Effector CD4-positive, alpha-beta T cell (primary cell): Measurements from ENCODE around the gene CHST8. TPM values are rescaled to one million over a fixed set of nuclear protein-coding genes. Genes with fewer than 3 reads are reported as not detected.
"Not testable (repeated sequence)": the region's sequence is repeated elsewhere in the genome, so short reads cannot be mapped to it uniquely, and the experiment has no call there.

Experiments used
- DNase-seq: peaks from one replicate; pipeline ENCODE4 v3.0.0-alpha.2; 2020
- total RNA-seq: gene quantifications from one replicate; lab custom pipeline; 2026; lab: John Stamatoyannopoulos, UW

CHST8 gene
- not detected for total RNA-seq

DNA sequence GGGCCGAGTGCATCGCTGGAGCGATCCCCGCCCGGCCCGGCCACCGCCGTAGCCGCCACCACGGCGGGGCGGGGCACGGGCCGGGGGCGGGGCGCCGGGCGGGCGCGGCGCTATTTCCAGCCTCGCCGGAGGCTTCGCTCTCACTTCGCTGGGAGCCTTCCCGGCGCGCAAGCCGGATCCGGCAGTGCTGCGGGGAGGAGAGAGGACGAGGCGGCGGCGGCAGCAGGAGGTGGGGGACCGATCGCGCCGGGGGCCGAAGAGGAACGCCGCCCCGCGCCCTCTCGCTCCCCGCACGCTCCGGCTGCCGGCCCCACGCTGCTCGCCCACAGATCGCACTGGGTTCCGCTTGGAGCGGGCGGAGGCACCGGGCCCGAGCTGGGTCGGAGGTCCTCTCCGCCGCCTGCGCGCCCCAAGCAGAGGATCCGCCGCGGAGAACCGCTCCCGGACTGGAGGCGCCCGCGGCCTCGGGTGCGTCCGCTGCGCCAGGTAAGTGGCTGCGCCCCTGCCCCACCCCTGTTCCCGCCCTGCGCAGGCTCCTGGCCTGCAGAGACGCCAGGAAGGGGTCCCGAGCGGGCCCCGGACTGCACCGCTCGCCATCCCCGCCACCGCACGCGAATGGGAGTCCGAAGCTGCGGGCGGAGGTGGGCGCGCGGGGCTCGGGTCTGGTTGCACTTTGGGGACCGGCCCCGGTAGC is at the start of gene CHST8:
Gene CHST8 (plus strand): TSS at position 143 of the 694 bp plus-strand sequence. CDS start 67,309 bp downstream, outside the sequence.
- DNase-seq, result no peak

DNA sequence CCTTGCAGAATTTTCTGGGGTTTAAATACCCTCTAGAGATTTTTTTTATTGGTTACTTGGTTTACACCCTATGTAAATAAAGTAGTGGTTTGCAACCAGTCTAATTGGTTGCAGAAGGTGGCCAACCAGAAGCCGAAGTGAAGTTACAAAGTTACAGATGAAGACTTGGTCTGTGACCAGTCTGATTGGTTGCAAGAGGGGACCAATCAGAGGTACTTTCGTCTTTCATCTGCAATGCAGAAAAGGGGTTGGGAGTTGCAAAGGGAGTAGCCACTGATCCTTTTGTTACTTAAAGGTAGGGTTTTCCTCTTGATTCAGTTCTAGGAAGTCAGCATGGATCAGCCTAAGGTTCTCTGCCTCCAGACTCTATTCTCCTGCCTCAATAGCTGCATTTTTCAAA is 48.8 kb upstream of the CHST8 start:
- DNase-seq, result no peak

- DNase-seq, result no peak
Measured at GRCh38 chr19:33574824-33575223, 46.9 kb upstream of the CHST8 start.

GRCh38 chr19:33578697-33579096 is 43.1 kb upstream of the CHST8 start:
- DNase-seq, result no peak

DNA sequence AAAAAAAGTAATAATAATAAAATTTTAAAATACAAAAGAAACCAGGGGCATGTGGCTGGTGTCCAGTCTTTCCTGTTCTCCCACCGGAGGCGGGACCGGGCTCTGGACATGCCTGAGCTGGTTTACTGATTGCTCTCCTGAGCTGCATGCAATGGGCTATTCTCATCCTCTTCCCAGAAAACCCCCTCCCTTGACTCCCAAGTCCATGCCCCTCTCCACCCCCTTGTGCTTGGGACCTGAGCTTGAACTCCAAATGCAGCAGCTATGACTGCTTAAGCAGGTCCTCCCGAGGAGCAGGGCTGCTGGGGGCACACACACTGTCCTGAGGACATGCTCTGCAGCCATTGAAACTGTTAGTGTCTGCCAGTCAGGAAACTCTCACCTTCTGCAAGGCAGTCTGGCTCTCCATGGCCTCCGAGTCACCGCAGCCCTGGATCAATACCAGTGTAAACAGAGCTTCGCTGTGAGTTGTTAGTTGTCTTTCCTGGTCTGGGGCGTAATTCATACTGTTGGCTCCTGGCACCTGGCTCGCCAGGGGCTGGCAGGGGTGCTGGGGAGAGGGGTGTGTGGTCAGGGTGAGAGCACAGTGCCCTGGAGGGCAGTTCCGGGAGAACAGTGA is 41.6 kb upstream of the CHST8 start:
- no peak for DNase-seq

DNA sequence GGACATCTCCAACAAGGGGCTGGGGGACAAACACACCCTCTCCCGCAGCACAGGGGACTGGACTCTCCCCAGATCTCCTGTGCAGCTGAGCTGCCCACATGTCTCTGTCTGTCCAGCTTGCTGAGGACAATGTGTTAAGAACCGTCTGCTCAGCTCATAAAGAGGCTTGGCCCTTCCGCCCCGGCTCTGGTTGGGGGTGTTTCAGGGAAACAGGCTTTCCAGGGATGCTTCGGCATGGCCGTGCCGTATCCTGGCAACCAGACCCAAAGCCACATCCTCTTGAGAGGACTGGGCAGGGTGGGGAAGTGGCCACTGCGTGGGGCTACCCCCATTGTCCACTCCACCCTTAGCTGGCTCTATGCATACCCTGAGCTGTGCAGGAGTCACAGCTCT is 41.1 kb upstream of the CHST8 start:
- DNase-seq, result no peak

DNA sequence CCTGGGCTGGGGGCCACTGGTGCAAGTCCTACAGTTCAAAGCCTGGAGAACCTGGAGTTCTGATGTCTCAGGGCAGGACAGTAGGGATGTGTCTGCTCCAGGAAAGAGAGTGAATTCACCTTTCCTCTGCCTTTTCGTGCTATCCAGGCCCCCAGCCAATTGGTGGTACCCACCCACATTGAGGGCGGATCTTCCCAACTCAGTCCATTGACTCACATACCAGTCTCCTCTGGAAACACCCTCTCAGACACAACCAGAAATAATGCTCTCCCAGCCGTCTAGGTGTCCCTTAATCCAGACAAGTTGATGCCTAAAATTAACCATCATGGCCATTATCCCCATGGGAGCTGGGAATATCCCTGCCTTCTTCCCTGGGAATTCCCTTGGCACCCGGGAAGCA is 38.8 kb upstream of the CHST8 start:
- DNase-seq, result no peak

DNA sequence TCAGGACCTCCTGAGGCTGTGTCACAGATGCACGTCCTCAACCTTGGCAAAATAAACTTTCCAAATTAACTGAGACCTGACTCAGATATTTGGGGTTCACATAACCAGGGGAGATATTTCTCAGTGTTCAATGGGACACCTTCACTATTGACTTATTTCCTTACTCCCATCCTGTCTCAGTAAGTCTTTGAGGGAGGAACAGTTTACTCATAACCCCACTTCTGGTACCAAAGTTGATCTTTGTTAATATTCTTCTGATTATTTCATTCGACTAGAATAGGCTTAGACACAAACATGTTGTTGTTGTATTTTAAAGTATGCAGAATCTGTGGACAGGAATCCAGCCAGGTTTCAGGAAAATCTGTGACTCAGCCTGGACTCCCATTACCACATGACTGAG is 34.6 kb upstream of the CHST8 start:
- DNase-seq, result no peak

DNA sequence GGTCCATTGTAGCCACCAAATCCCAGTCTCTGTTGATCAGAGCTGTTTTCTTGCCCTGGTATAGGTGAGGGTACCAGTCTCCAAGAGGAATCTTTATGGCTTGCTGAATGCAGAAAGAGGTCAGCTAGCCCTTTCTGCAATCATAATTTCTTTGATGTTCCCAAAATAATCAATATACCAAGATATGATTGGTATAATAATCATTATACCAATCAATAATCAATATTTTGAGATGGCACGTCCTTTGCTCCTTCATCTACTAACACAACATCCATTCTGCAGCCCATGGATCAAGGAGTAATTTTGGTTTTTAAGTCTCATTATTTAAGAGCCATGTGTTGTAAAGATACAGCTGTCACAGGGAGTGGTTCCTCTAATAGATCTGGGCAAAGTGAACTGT is 31.5 kb upstream of the CHST8 start:
- no peak for DNase-seq

GRCh38 chr19:33595783-33596182 is 26.0 kb upstream of the CHST8 start:
- DNase-seq, result no peak

DNA sequence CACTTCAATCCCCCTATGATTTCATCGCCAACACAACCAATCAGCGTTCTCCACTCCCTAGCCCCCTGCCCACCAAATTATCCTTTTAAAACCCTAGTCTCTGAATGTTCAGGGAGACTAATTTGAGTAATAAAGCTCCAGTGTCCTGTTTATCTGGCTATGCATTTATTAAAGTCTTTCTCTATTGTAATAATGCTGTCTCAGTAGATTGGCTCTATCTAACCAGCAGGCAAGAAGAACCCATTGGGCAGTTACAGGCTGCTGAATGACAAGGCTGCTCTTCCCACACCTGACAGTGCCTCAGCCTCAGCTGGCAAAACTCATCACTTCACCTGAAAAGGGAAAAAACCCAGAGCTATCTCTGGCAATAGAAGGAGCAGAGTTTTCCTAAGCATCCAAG is 20.2 kb upstream of the CHST8 start:
- DNase-seq, result no peak

DNA sequence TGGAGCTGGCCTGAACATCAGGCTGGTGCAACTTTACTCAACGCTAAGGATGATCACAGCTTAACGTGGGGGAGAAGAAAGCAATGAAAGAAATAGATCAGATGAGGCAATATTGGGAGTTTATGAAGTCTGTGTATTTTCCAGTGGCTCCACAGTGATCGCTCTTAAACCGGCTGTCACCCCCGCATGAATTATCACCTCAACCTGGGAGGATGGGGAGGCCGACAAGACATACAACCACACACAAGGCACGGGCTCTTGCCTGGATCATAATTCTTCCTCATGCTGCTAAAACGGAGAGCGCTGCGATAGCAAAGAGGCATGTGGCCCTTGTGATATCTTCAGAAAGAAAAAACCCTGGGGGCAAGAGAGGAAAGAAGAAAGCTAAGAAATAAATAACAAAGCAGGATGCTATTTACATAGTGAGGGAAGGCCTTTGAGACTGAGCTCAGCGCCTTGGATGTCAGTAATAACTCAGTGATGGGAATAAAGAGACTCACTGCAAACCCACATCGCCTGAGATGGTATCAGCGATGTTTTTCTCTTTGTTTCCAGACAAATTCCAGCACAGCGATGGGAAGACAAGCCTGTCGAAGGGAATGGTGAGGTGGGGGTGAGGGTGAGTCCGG is 19.1 kb upstream of the CHST8 start:
- DNase-seq, result no peak

DNA sequence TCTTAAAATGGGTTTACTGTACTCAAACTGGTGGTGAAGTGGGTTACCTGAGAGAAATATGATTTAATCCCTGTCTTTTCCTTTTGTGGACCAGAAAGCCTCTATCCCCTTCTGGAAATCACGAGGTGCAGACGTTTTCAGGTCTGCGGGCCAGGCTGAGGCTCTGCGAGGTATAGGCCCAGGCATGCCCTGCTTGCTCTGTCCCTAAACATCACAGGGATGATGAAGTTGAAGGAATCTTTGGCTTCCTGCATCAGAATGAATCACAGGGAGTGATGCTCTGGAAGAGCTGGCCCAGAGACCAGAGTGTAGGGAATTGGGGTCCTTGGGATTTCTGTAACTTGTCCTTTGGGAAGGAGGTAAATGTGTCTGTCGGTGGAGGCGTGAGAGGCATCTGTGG is 18.4 kb upstream of the CHST8 start:
- DNase-seq, result no peak

GRCh38 chr19:33604651-33605050 is 17.1 kb upstream of the CHST8 start:
- no peak for DNase-seq

DNA sequence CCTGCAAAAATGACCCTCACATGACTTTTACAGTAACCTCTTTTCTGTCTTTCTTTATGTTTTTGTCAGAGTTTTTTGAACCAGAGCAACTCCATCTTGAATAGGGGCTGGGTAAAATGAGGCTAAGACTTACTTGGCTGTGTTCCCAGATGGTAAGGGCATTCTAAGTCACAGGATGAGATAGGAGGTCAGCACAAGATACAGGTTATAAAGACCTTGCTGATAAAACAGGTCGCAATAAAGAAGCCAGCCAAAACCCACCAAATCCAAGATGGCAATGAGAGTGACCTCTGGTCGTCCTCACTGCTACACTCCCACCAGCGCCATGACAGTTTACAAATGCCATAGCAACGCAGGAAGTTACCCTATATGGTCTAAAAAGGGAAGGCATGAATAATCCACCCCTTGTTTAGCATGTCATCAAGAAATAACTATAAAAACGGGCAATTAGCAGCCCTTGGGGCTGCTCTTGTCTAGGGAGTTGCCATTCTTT is 15.9 kb upstream of the CHST8 start:
- not testable (repeated sequence) for DNase-seq

DNA sequence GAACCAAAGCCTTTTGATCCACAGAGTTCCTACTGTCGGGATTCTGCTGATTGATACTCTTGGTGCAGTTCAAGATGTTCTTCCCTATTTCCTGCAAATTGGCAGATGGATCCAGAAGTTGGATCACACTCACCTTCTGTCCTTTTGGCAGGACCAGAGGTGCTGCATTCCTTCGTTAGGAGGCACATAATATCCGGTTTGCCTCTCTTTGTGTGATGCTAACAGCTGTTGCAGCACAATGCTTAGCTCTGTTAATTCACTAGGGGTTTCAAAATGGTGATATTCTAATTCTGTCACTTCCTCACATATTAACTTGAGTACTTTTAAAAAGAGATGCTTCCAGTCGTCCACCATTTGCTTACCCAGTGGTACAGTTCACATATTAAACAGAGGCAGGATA is 15.2 kb upstream of the CHST8 start:
- DNase-seq, result no peak

DNA sequence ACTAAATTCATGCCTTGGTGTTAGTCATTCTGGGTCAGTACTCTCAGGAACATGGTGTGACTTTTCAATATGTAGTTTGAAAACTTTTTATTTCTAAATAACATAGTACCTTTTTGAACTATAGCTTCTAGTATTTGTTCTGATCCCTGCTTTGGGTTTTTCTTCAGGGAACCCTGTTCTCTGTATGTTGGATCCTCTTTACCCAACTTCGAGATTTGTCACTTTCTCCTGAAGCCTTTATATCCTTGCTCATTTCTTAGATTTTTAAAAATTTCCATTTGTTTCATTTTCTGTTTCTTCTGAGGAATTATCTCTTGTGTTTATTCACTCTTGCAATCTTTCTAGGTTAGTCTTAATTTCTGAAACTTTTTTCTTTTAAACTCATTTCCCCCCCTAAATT is 12.4 kb upstream of the CHST8 start:
- no peak for DNase-seq

DNA sequence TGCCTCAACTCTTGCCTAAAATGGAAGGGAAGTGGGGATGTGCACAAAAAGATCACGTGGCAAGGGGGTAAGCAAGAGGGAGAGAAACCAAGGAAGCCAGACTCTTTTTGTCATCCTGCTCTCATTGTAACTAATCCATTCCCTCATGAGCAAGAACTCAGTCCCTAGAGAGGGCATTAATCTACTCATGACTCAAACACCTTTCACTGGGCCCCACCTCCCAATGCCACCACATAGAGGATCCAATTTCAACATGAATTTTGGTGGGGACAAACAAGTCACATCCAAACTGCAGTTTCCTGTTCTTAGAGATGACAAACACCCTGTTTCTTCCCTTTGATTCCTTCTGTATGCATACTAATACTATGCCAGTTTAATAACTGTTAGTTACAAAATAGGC is 11.2 kb upstream of the CHST8 start:
- no peak for DNase-seq

GRCh38 chr19:33612928-33613619 is 8.7 kb upstream of the CHST8 start:
- no peak for DNase-seq

DNA sequence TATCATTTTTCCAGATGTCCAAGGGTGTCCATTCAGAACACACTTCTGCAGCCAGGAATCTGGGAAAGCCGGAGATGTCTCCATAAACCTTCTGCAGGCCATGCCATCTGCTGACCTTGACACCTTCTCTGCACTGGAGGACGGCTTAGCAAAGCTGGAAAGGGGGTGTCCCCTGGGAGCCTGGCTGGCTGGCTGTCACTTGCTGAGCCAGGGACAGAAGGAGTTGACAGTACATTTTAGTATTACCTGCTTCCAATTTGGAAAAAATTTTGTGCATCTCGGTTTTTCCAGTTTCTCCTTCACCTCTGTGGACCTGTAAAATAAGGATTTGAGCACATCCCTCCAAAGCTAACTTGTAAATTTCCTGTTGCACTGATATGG is 8.1 kb upstream of the CHST8 start:
- DNase-seq, result no peak

DNA sequence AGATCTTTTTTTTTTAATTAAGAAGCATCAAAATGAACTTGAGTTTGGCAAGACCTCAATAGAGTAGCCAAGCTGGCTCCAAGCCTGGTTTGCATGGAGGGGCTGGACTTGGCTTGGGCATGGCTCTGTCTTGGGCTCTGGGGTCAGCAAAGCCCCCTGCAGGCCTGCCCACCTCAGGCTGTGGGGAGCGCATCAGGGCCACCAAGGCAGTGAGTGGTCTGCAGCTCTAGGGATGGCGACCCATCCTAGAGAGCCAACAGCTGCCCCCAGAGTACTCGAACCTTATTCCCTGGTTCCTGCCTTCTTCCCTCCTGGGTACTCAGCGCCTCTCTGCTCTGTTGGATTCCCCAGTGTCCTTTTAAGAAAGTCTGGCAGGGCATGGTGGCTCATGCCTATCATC is 5.4 kb upstream of the CHST8 start:
- no peak for DNase-seq

DNA sequence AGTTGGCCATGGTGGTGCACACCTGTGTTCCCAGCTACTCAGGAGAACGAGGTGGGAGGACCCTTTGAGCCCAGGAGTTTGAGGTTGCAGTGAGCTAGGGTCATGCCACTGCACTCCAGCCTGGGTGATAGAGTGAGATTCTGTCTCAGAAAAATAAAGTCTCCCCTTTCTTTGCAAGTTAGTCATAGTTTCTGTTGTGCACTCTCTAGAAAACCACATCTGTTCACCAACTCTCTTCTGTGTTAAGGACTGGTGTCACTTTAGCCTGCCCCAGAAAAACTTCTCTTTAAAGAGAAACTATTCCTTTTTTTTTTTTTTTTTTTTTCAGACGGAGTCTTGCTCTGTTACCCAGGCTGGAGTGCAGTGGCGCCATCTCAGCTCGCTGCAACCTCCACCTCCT is 4.9 kb upstream of the CHST8 start:
- DNase-seq, result no peak

GRCh38 chr19:33618363-33618762 is 3.4 kb upstream of the CHST8 start:
- not testable (repeated sequence) for DNase-seq

DNA sequence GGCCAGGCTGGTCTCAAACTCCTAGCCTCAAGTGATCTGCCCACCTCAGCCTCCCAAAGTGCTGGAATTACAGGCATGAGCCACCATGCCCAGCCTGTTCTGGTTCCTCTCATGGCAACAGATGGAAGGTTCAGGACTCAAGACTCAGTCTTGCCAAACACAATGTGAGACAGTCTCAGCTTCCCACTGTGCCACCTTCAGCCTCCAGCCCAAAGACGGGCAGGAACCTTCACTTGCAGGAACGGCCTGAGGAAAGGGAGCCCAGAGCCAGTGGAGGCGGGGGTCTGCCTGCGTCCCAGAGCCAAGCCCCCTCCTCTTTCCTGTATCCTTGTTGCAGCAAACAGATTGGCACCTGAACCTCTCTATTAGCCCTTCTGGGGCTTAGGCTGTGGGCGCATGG is 2.9 kb upstream of the CHST8 start:
- DNase-seq, result no peak
